ENCODE data around the gene ACLY. TPM values are rescaled to one million over a fixed set of nuclear protein-coding genes. Genes with fewer than 3 reads are reported as not detected.

ACLY gene
- total and polyA plus RNA-seq, 2 experiments from 2014 or later: 119 to 439 TPM

DNA sequence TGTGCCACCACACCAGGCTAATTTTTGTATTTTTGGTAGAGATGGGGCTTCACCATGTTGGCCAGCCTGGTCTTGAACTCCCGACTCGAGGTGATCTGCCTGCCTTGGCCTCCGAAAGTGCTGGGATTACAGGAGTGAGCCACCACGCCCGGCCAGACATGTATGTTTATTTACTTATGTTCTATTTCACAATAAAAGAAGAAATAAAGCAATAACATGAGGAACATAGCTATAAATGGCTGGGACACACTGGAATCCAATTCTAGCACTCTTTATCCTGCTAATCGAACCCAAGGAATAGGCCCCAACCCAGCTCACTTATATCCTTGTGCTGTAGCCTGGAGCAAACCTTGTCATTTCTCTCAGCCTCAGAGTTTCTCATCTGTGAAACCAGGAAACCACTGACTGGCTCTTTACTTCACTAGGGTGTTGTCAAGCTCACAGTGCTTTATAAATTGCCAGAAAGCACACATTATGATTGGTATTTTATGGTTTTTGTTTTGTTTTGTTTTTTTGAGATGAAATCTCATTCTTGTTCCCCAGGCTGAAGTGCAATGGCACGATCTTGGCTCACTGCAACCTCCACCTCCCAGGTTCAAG is 7.3 kb upstream of the ACLY start (continued):
- no peak for TF ChIP-seq POLR2AphosphoS5 (IDR thresholded peaks at IDR 0.05; ENCODE audit: low read depth)

DNA sequence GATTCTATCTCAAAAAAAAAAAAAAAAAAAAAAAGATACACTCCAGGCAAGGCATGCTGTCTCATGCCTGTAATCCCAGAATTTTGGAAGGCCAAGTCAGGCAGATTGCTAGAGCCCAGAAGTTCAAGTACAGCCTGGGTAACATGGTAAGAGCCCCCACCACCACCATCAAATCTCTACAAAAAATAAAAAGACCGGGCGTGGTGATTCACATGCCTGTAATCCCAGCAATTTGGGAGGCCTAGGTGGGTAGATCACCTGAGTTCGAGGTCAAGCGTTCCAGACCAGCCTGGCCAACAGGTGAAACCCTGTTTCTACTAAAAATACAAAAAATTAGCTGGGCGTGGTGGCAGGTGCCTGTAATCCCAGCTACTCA is 1.8 kb upstream of the ACLY start:
- Mint-ChIP-seq H3K27ac (peak overlapping the region; percentile 17; the same call in 1 of the 2 replicates), H3K36me3 (ENCODE audit: low read depth) (peaks cover 15% of the 10 kb centered on the region; the same call in 2 of the 3 replicates), H3K4me3 (no peak overlapping the region), H3K4me1 (peaks cover 29% of the 10 kb centered on the region), H3K27me3 (ENCODE audit: insufficient read depth, low read depth, poor library complexity) (peaks cover 12% of the 10 kb centered on the region), H3K9me3 (no peaks in the 10 kb centered on the region)
- no peak overlapping the region for H3K4me3 ChIP-seq
- no peak overlapping the region for H2AFZ ChIP-seq
- peaks cover 24% of the 10 kb centered on the region for H4K20me1 ChIP-seq (replicated peaks; ENCODE audit: insufficient read depth)
- no peak overlapping the region for H3K27ac ChIP-seq (ENCODE audit: low read depth)
- TF ChIP-seq JUNB (IDR thresholded peaks at IDR 0.05; ENCODE audit: unreplicated experiment) (no peak), EZH2phosphoT487 (IDR thresholded peaks at IDR 0.05; ENCODE audit: unreplicated experiment) (no peak)
- ATAC-seq: no peak
- H3K27me3 ChIP-seq (ENCODE audit: insufficient read depth): no peaks in the 10 kb centered on the region
- H3K36me3 ChIP-seq (ENCODE audit: insufficient read depth): no peaks in the 10 kb centered on the region; the same call in 1 of the 2 replicates
- H3K4me1 ChIP-seq (ENCODE audit: insufficient read depth): peaks cover 32% of the 10 kb centered on the region
- peak overlapping the region; percentile 88; the same call in 1 of the 2 replicates for H3K4me2 ChIP-seq
- peaks cover 32% of the 10 kb centered on the region for H3K79me2 ChIP-seq (replicated peaks; ENCODE audit: insufficient read depth)
- H3K9me2 ChIP-seq (ENCODE audit: insufficient read depth): no peaks in the 10 kb centered on the region
- peaks cover 19% of the 10 kb centered on the region for H3F3A ChIP-seq (replicated peaks; ENCODE audit: low read depth)
- DNase-seq (ENCODE audit: low spot score): no peak

DNA sequence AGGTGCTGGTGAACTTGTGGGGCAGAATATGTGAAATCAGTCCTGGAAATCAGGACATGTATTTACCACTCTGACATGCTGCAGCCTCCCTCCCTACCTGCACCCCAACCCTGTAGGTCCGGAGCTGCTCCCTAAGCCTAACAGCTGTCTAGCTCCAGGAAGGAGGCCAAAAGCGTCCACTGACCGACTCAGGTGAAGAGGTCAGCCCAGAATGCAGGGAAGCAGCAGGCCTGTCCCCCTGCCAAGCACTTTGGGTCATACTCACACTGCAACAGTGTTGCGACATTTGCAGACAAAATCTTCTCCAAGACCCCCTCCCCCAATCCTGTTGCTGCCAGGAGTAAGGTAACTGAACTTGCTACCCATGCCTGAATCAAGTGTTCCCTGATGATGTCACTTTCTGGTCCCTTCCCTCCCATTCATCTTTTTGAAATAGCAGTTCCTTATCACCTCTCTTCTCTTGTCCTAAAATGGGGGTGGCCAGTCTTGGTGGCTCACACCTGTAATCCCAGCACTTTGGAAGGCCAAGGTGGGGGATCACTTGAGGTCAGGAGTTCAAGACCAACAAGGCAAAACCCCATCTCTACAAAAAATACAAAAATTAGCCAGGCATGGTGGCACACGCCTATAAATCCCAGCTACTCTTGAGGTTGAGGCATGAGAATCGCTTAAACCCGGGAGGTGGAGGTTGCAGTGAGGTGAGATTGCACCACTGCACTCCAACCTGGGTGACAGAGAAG is 1.3 kb upstream of the ACLY start:
- peaks cover 12% of the 10 kb centered on the region for H3K27me3 Mint-ChIP-seq (ENCODE audit: insufficient read depth, low read depth, poor library complexity)
- peak overlapping the region; percentile 17 for H3K27ac Mint-ChIP-seq
- DNase-seq (ENCODE audit: low spot score) (peak; percentile 58), ATAC-seq (no peak; the same call in 2 of the 3 replicates)
- H3K4me1 Mint-ChIP-seq: peaks cover 33% of the 10 kb centered on the region
- H3K27me3 ChIP-seq (ENCODE audit: insufficient read depth): no peaks in the 10 kb centered on the region
- peaks cover 18% of the 10 kb centered on the region for H3K36me3 Mint-ChIP-seq (ENCODE audit: low read depth)
- H3K4me3 ChIP-seq: peak overlapping the region; percentile 99
- peak overlapping the region; percentile 99 for H3K27ac ChIP-seq (ENCODE audit: low read depth)
- H3K9me3 Mint-ChIP-seq: no peaks in the 10 kb centered on the region; the same call in 2 of the 3 replicates
- no peaks in the 10 kb centered on the region for H3K9me2 ChIP-seq (ENCODE audit: insufficient read depth)
- H4K20me1 ChIP-seq (replicated peaks; ENCODE audit: insufficient read depth): peaks cover 29% of the 10 kb centered on the region
- H3K36me3 ChIP-seq (ENCODE audit: insufficient read depth): no peaks in the 10 kb centered on the region; the same call in 1 of the 2 replicates
- peak overlapping the region; percentile 88 for H3K4me2 ChIP-seq
- peak overlapping the region; percentile 90 for H3K4me3 Mint-ChIP-seq
- peak overlapping the region; percentile 95 for H2AFZ ChIP-seq
- H3K79me2 ChIP-seq (replicated peaks; ENCODE audit: insufficient read depth): peaks cover 38% of the 10 kb centered on the region
- peaks cover 19% of the 10 kb centered on the region for H3F3A ChIP-seq (replicated peaks; ENCODE audit: low read depth)
- H3K4me1 ChIP-seq (ENCODE audit: insufficient read depth): peaks cover 37% of the 10 kb centered on the region
- TF ChIP-seq POLR2AphosphoS5 (IDR thresholded peaks at IDR 0.05; ENCODE audit: low read depth): no peak
- TF ChIP-seq ZNF114 (CRISPR knock-in tag; IDR thresholded peaks at IDR 0.05): no peak
- TF ChIP-seq, protein P1, sequence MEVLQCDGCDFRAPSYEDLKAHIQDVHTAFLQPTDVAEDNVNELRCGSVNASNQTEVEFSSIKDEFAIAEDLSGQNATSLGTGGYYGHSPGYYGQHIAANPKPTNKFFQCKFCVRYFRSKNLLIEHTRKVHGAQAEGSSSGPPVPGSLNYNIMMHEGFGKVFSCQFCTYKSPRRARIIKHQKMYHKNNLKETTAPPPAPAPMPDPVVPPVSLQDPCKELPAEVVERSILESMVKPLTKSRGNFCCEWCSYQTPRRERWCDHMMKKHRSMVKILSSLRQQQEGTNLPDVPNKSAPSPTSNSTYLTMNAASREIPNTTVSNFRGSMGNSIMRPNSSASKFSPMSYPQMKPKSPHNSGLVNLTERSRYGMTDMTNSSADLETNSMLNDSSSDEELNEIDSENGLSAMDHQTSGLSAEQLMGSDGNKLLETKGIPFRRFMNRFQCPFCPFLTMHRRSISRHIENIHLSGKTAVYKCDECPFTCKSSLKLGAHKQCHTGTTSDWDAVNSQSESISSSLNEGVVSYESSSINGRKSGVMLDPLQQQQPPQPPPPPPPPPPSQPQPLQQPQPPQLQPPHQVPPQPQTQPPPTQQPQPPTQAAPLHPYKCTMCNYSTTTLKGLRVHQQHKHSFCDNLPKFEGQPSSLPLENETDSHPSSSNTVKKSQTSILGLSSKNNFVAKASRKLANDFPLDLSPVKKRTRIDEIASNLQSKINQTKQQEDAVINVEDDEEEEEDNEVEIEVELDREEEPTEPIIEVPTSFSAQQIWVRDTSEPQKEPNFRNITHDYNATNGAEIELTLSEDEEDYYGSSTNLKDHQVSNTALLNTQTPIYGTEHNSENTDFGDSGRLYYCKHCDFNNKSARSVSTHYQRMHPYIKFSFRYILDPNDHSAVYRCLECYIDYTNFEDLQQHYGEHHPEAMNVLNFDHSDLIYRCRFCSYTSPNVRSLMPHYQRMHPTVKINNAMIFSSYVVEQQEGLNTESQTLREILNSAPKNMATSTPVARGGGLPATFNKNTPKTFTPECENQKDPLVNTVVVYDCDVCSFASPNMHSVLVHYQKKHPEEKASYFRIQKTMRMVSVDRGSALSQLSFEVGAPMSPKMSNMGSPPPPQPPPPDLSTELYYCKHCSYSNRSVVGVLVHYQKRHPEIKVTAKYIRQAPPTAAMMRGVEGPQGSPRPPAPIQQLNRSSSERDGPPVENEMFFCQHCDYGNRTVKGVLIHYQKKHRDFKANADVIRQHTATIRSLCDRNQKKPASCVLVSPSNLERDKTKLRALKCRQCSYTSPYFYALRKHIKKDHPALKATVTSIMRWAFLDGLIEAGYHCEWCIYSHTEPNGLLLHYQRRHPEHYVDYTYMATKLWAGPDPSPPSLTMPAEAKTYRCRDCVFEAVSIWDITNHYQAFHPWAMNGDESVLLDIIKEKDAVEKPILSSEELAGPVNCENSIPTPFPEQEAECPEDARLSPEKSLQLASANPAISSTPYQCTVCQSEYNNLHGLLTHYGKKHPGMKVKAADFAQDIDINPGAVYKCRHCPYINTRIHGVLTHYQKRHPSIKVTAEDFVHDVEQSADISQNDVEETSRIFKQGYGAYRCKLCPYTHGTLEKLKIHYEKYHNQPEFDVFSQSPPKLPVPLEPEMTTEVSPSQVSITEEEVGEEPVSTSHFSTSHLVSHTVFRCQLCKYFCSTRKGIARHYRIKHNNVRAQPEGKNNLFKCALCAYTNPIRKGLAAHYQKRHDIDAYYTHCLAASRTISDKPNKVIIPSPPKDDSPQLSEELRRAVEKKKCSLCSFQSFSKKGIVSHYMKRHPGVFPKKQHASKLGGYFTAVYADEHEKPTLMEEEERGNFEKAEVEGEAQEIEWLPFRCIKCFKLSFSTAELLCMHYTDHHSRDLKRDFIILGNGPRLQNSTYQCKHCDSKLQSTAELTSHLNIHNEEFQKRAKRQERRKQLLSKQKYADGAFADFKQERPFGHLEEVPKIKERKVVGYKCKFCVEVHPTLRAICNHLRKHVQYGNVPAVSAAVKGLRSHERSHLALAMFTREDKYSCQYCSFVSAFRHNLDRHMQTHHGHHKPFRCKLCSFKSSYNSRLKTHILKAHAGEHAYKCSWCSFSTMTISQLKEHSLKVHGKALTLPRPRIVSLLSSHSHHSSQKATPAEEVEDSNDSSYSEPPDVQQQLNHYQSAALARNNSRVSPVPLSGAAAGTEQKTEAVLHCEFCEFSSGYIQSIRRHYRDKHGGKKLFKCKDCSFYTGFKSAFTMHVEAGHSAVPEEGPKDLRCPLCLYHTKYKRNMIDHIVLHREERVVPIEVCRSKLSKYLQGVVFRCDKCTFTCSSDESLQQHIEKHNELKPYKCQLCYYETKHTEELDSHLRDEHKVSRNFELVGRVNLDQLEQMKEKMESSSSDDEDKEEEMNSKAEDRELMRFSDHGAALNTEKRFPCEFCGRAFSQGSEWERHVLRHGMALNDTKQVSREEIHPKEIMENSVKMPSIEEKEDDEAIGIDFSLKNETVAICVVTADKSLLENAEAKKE (CRISPR knock-in tag; IDR thresholded peaks at IDR 0.05): no peak
- TF ChIP-seq EZH2phosphoT487 (IDR thresholded peaks at IDR 0.05; ENCODE audit: unreplicated experiment): no peak
- TF ChIP-seq, protein P2, sequence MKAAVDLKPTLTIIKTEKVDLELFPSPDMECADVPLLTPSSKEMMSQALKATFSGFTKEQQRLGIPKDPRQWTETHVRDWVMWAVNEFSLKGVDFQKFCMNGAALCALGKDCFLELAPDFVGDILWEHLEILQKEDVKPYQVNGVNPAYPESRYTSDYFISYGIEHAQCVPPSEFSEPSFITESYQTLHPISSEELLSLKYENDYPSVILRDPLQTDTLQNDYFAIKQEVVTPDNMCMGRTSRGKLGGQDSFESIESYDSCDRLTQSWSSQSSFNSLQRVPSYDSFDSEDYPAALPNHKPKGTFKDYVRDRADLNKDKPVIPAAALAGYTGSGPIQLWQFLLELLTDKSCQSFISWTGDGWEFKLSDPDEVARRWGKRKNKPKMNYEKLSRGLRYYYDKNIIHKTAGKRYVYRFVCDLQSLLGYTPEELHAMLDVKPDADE (IDR thresholded peaks at IDR 0.05): no peak
- no peak for TF ChIP-seq ZNF331 (CRISPR knock-in tag; IDR thresholded peaks at IDR 0.05; ENCODE audit: low read depth)

All from GM23338 (cell line).